Measurements from ENCODE around the gene ULK4.
A peak's percentile ranks its signal among the peaks of the same experiment; 100 is the strongest.

ULK4 gene

GRCh38 chr3:41961751-41962679, at the start of gene ULK4:
Gene ULK4 (minus strand): TSS chr3:41962103. CDS start chr3:41954759, 7,344 bp downstream.
- ChIA-PET POLR2A (interaction anchor here (1.4 kb wide), 1 partner anchor 638 kb away, joined by 4 read pairs; the partner anchor contains the start of gene NKTR), CTCF (no interaction called here)
- DNase-seq (ENCODE audit: extremely low spot score): peak; percentile 91
- TF ChIP-seq SUZ12 (IDR thresholded peaks at IDR 0.05) (no peak), ELF4 (IDR thresholded peaks at IDR 0.05) (peak; percentile 98), PKNOX1 (IDR thresholded peaks at IDR 0.05) (no peak), ZNF384 (IDR thresholded peaks at IDR 0.05) (no peak), FOXA1 (IDR thresholded peaks at IDR 0.05) (no peak), NFRKB (IDR thresholded peaks at IDR 0.05) (no peak), LEF1 (IDR thresholded peaks at IDR 0.05; ENCODE audit: borderline replicate concordance) (no peak), FOXK2 (IDR thresholded peaks at IDR 0.05) (no peak), BHLHE40 (IDR thresholded peaks at IDR 0.05; ENCODE audit: borderline replicate concordance) (peak; percentile 80), HDGF (IDR thresholded peaks at IDR 0.05; ENCODE audit: borderline replicate concordance) (no peak; the same call in 1 of the 2 replicates), ARNT (IDR thresholded peaks at IDR 0.05) (no peak), CTBP1 (IDR thresholded peaks at IDR 0.05; ENCODE audit: borderline replicate concordance) (no peak; the same call in 1 of the 2 replicates), L3MBTL2 (conservative IDR thresholded peaks at IDR 0.05) (peak; percentile 86), FOXM1 (IDR thresholded peaks at IDR 0.05; ENCODE audit: borderline replicate concordance) (peak; percentile 94), TARDBP (IDR thresholded peaks at IDR 0.05) (no peak)

GRCh38 chr3:42010530-42010929, 48.6 kb upstream of the ULK4 start:
- no peak for DNase-seq (ENCODE audit: extremely low spot score)
- TF ChIP-seq FOXA1 (IDR thresholded peaks at IDR 0.05): no peak
- no peak for TF ChIP-seq ARNT (IDR thresholded peaks at IDR 0.05)
- no peak for TF ChIP-seq TARDBP (IDR thresholded peaks at IDR 0.05)
- TF ChIP-seq NFRKB (IDR thresholded peaks at IDR 0.05): no peak
- TF ChIP-seq BHLHE40 (IDR thresholded peaks at IDR 0.05; ENCODE audit: borderline replicate concordance): no peak
- TF ChIP-seq CTBP1 (IDR thresholded peaks at IDR 0.05; ENCODE audit: borderline replicate concordance): no peak
- no peak for TF ChIP-seq FOXM1 (IDR thresholded peaks at IDR 0.05; ENCODE audit: borderline replicate concordance)
- TF ChIP-seq L3MBTL2 (conservative IDR thresholded peaks at IDR 0.05): no peak
- no peak for TF ChIP-seq ELF4 (IDR thresholded peaks at IDR 0.05)
- no peak for TF ChIP-seq ZNF384 (IDR thresholded peaks at IDR 0.05)
- TF ChIP-seq HDGF (IDR thresholded peaks at IDR 0.05; ENCODE audit: borderline replicate concordance): no peak
- no peak for TF ChIP-seq SP1 (IDR thresholded peaks at IDR 0.05)
- no peak for TF ChIP-seq SUZ12 (IDR thresholded peaks at IDR 0.05)
- TF ChIP-seq FOXK2 (IDR thresholded peaks at IDR 0.05): no peak
- no peak for TF ChIP-seq PKNOX1 (IDR thresholded peaks at IDR 0.05)
- TF ChIP-seq LEF1 (IDR thresholded peaks at IDR 0.05; ENCODE audit: borderline replicate concordance): no peak
- ChIA-PET POLR2A (no interaction called here), CTCF (interaction anchor here (0.6 to 1.1 kb wide), 2 partner anchors 11 to 89 kb away, joined by 3 to 4 read pairs; no protein-coding TSS in a partner anchor)

DNA sequence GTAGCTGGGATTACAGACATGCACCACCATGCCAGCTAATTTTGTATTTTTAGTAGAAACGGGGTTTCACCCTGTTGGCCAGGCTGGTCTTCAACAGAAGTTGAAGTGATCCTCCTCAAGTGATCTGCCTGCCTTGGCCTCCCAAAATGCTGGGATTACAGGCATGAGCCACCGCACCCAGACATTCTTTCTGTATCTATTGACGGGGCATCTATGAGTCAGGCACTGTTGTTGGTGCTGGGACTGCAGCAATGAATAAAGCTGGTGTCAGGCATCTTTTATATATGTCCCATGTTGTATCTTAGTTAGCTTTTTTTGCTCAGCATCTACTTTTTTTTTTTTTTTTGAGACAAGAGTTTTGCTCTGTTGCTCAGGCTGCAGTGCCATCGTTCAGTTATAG, 47.6 kb upstream of the ULK4 start:
- CTCF ChIA-PET: interaction anchor here (0.5 to 1.1 kb wide), 3 partner anchors 10 to 91 kb away, joined by 3 to 4 read pairs (median 4); no protein-coding TSS in a partner anchor
- POLR2A ChIA-PET: no interaction called here
- DNase-seq (ENCODE audit: extremely low spot score): no peak
- no peak for TF ChIP-seq ARNT (IDR thresholded peaks at IDR 0.05)
- TF ChIP-seq LEF1 (IDR thresholded peaks at IDR 0.05; ENCODE audit: borderline replicate concordance): no peak
- no peak for TF ChIP-seq CTBP1 (IDR thresholded peaks at IDR 0.05; ENCODE audit: borderline replicate concordance)
- TF ChIP-seq SP1 (IDR thresholded peaks at IDR 0.05): no peak
- TF ChIP-seq L3MBTL2 (conservative IDR thresholded peaks at IDR 0.05): no peak
- TF ChIP-seq FOXM1 (IDR thresholded peaks at IDR 0.05; ENCODE audit: borderline replicate concordance): no peak
- no peak for TF ChIP-seq FOXK2 (IDR thresholded peaks at IDR 0.05)
- no peak for TF ChIP-seq ELF4 (IDR thresholded peaks at IDR 0.05)

GRCh38 chr3:42007785-42008184, 45.9 kb upstream of the ULK4 start:
- ChIA-PET CTCF (no interaction called here), POLR2A (no interaction called here)
- TF ChIP-seq L3MBTL2 (conservative IDR thresholded peaks at IDR 0.05): no peak
- no peak for TF ChIP-seq PKNOX1 (IDR thresholded peaks at IDR 0.05)
- no peak for TF ChIP-seq FOXA1 (IDR thresholded peaks at IDR 0.05)
- no peak for TF ChIP-seq LEF1 (IDR thresholded peaks at IDR 0.05; ENCODE audit: borderline replicate concordance)
- no peak for TF ChIP-seq SP1 (IDR thresholded peaks at IDR 0.05)
- TF ChIP-seq ARNT (IDR thresholded peaks at IDR 0.05): no peak
- no peak for TF ChIP-seq NFRKB (IDR thresholded peaks at IDR 0.05)
- no peak for TF ChIP-seq ELF4 (IDR thresholded peaks at IDR 0.05)
- TF ChIP-seq SUZ12 (IDR thresholded peaks at IDR 0.05): no peak
- TF ChIP-seq BHLHE40 (IDR thresholded peaks at IDR 0.05; ENCODE audit: borderline replicate concordance): no peak
- TF ChIP-seq ZNF384 (IDR thresholded peaks at IDR 0.05): no peak
- no peak for TF ChIP-seq FOXM1 (IDR thresholded peaks at IDR 0.05; ENCODE audit: borderline replicate concordance)
- TF ChIP-seq FOXK2 (IDR thresholded peaks at IDR 0.05): no peak
- DNase-seq (ENCODE audit: extremely low spot score): no peak

DNA sequence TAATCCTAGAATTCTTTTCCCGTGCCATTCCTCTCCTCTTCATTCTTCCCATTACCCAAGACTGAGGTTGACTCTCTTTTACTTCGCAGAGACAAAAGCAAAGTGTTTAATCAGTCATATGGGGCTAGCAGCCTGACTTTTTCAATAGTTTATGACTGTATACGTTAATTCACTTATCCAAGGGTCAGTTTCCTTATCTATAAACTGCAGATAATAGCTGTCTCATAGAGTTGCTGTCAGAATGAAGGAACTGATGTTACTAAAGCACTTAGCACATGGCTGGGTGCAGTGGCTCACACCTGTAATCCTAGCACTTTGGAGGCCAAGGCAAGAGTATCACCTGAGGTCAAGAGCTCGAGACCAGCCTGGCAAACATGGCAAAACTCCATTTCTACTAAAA, 43.5 kb upstream of the ULK4 start:
- POLR2A ChIA-PET: no interaction called here
- TF ChIP-seq CTBP1 (IDR thresholded peaks at IDR 0.05; ENCODE audit: borderline replicate concordance) (no peak), PKNOX1 (IDR thresholded peaks at IDR 0.05) (no peak)
- DNase-seq (ENCODE audit: extremely low spot score): no peak
- CTCF ChIA-PET: no interaction called here
